Activated gamma-delta T cell (primary cell): Measurements from ENCODE around the gene CARD10.
"Not testable (repeated sequence)": the region's sequence is repeated elsewhere in the genome, so short reads cannot be mapped to it uniquely, and the experiment has no call there.

Experiments used
- DNase-seq: peaks from one replicate; lab custom pipeline; 2025; lab: John Stamatoyannopoulos, UW

Gene CARD10

DNA sequence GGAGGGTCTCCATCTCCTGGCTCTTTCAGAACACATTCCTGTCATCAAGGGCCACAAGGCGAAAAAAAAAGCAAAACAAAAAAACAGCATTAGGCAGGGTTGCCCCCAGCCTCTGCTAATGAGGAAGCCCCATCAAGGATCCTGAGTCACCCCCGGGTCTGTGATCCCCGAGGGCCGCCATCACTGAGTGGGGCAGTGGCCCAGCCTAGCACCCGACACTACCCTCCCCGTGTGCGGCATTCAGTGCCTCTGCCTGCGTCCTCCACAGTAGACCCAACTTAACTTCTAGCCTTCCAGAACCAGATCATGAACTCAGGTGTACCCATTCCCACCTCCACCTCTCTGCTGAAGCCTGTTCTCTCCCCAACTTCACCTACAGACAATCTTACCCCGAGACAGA, 34.5 kb upstream of the CARD10 start:
- no peak for DNase-seq

DNA sequence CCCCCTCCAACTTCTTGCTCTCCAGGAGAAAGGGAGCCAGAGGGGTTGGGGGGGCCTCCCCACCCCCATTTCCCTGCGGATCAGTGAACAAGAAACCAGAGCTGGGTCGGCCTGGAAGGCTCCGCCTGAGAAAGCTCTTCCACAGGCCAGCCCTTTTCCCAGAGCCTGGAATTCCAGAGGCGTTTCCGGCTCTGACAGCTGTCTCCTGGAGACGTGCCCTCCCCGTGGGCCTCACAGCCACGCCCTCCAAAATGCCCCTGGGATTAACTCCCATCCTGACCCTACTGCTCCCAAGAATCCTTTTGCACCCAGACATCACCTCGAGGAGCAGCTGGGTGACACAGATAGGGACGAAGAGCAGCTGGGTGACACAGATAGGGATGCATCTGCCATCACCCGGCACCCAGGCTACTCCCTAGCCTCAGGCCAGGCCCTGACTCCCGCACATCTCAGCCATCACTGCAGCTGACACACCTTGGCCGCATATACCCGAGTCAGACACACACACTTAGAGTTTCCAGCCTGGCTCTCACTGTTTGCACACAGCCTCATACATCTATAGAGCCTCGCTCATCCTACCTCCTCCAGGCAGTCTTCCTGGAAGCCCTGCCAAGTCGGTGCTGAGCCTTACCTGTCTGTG, 33.4 kb upstream of the CARD10 start:
- DNase-seq = no peak

DNA sequence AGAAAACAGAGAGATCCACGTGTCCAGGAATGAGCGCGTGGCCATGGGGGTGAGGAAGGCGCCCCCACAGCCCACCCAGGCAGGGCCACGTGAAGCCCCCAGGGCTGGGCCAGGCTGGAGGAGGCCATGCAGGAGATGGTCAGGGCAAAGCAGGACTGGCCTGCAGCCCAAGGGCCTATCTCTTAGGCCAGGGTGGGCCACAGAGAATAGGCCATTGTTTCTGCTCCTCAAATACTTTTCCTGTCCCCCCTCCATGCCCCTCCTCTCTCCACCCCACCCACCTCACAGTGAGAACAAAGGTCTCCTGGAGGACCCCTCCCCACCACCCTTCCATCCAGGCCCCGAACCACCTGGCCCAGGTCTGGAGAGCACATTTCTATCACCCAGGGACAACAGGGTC, 32.8 kb upstream of the CARD10 start:
- DNase-seq = no peak

DNA sequence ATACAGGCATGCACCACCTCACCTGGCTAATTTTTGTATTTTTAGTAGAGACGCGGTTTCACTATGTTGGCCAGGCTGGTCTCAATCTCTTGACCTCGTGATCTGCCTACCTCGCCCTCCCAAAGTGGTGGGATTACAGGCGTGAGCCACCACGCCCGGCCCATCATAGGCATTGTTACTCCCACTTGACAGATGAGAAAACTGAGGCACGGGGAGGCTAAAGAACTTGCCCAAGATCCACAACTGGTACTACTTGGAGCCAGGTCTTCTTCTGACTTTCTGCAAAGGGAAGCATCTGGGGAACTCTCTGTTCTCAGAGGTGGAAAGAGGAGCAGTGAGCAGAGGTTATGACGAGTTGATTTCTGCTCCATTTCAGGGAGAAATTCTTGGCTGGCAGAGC, 31.7 kb upstream of the CARD10 start:
- DNase-seq = not testable (repeated sequence)

DNA sequence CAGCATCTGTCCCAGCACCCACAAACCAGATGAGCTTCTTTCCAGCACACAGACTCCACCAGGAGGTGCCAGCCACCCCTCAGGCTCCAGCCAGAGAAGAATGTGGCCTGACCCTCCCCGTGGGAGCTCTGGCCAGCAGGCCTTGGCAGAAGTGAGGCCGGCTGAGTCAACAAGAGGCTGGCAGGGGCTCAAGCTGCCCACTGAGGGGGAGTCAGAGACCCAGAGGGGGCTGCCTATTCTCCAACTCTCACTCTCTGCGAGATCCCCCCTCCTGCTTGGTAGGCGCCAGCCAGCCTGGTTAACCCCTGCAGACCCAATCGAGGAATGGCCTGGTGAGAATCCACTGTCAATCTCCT, 30.5 kb upstream of the CARD10 start:
- DNase-seq = no peak

DNA sequence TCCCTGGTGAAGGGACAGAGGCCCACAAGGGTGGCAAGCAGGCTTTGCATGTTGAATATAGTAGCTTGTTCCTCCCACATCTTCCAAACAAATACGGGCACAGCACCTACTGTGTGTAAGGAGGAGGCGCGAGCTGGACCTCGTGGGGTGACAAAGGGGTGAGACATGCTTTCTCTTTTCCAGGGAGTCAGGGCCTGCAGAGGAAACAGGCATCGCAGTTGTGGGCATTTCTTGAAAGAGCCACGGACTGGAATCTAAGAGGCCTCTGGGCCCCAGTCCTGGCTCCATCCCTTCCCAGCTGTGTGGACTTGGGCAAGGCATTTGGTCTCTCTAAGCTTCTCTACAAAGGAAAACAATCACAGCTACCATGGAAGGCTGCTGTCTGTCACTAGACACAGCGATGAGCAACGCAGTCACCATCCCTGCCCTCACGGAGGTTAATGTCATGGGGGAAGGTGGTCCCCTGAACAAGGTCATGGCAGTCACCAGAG, 28.1 kb upstream of the CARD10 start:
- DNase-seq = no peak

DNA sequence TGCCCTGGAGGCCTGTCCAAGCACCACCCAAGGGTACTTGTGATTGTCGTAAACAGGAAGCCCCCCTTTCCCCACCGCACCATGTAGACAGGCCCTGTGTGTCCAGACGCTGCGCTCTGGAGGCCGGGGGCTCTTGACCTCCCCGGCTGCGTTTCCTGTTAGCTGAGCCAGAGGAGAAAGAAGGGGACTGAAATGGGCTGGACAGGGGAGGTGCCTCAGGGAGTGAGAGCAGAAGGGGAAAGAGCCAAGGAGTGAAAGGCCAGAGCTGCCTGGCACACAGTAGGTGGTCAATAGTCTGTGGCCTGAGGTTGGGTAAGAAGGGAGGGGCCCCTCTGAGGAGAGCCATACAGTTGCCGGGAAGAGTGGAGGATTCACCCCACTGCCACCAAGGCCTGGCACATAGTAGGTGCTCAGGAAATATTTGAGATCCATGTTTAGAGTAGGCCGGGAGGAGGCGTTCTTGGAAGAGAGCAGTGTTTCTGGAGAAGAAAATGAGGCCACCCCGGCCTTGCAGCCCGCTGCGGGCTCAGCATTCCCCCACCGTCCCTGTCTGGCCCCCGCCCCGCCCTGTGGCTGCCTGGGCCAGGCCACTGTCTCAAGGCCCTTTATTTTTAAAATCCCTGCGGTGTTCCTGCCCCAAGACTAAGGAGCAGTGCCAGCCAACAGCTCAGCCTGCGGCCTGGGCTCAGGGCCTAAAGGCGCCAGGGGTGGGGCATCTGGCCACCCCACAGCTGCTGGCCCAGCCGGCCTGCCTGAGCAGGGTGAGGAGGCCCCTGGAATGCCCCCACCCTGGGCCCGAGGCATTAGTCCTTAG, 27.4 kb upstream of the CARD10 start:
- no peak for DNase-seq

DNA sequence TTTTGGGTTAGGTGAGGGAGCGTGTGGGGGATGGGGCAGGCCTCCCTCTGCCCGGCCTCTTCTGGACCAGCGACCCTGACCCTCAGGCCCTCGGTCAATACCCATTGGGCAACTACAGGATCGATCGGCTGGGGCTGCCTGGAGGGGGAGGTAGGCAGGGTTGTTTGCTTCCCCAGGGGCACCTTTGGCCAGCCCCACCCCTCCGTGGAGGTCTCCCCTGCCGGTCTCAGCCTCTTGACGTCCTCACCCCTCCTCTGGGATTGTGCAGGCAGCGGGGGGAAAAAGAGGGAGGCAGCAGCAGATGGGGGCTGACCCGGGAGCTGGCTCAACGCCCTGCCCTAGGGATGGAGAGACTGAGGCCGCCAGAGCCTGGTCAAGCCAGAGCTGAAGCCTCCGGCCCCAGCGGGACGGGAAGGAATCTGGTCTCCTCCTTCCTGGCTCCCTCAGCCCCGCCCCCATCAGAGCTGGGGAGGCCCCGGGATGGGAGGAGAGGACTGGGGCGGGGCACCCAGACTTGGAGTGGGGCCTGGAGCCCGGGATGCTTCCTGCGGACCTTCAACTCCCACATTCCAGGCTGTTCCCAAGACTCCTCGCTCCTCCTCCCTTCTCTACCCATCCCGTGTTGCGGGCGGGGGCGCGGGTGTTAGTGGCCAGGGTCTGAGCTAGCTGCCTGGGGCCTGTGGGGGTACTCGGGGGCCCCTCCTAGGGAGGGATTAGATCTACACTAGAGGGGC, 26.7 kb upstream of the CARD10 start:
- DNase-seq = no peak

DNA sequence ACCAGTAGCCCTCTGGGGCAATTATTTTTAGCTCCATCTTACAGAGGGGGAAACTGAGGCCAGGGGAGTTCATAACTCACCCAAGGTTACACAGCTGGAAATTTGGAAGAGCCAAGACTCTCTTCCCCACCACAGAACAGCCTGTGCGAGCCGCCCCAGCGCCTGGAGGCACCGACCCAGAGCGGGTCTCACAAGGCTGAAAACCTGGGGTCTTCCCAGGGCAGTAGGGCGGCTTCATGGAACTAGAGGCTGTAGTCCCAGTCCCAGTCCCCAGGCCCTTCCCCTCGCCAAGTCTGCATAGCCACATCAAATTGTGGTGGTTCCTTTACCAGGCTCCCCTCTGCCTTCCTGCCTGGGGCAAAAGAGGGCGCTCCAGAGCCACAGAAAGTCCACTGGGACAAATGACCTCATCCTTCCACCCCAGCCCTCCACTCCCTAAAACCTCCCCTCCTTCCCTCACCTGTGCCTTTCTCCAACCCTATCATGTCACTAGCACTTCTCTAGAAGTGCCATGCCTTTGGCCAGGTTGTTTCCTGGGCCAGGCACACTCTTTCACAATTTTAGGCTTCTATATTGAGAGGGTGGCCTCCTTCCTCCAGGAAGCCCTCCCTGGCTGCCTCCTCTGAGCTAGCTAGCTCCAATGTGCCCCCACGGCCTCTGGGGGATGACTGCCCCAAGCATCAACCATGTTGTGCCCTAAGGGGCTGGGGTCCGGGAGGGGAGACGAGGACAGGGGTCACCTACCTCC, 25.9 kb upstream of the CARD10 start:
- DNase-seq = no peak

DNA sequence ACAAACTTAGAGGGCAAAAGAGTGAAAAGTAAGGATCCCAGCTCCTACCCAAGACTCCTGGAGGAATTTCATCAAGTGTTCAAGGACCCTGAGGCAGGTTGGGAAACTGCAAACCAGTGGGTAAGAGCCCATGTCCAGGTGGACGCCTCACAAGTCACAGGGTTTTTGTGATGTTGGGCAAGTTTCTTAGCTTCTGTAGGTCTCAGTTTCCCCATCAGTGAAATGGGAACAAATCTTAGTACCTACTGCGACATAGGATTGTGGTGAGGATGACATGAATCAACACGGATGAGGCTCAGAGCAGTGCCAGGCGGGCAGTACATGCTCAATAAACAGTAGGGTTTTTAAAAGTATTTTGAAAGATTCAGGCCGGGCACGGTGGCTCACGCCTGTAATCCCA, 23.7 kb upstream of the CARD10 start:
- DNase-seq = no peak

DNA sequence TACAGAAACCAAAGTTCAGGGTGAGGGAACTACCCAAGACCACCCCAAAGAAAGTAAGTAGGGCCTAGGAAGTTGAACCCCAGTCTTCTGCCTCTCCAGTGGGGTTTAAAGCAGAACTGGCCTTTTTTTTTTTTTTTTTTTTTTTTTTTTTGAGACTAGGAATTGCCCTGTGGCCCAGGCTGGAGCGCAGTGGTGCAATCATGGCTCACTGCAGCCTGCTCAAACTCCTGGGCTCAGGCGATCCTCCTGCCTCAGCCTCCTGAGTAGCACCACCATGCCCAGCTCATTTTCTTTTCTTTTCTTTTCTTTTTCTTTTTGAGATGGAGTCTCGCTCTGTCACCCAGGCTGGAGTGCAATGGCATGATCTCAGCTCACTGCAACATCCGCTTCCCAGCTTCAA, 23.2 kb upstream of the CARD10 start:
- not testable (repeated sequence) for DNase-seq

DNA sequence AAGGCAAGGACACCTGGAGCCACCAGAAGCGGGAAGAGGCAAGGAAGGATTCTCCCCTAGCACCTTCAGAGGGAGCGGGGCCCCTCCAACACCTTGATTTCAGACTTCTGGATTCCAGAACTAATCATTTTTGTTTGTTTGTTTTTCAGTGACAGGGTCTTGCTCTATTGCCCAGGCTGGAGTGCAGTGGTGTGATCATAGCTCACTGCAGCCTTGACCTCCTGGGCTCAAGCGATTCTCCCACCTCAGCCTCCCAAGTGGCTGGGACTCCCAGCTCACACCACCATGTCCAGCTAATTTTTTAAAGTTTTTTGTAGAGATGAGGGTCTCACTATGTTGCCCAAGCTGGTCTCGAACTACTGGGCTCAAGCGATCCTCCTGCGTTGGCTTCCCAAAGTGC, 20.6 kb upstream of the CARD10 start:
- not testable (repeated sequence) for DNase-seq

DNA sequence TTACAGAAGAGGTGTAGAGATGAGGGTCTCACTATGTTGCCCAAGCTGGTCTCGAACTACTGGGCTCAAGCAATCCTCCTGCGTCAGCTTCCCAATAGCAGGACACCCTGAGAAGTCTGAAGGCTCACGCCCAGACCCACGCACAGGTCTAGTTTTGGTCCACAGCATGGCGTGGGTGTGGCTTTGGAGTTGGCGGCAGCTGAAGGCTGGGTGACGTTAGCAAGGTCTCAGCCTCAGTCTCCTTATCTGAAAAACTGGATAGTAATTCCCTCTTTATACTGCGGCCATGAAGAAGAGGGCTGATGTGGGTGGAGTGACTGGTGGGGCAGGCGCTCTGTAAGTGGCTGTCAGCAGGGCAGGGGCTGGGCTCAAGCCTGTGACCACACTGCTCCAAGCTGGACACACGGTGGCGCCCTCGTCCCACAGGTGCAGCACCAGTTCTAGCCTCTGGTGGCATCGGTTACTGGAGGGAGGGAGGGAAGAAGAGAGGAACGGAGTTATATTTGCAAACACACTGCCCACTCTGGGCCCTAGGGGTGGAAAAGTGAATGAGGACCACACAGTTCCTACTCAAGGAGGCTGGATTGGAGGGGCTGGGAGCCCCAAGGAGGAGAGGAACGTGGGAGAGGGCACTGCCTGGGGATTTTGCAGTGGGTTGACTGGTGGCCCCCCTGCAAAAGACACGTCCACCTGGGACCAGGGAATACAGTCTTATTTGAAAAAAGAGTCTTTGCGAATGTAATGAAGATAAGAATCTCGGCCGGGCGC, 19.6 kb upstream of the CARD10 start:
- DNase-seq = peak; percentile 68

DNA sequence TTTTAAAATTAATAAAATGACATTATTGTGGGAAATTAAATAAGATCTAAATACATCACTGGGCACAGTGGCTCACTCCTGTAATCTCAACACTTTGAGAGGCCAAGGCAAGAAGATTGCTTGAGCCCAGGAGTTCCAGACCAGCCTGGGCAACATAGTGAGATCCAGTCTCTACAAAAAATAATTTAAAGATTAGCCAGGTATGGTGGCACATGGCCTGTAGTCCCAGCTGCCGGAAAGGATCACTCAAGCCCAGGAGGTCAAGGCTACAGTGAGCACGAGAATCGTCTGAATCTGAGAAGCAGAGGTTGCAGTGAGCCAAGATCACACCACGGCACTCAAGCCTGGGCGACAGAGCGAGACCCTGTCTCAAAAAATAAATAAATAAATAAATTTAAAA, 15.9 kb upstream of the CARD10 start:
- DNase-seq = no peak

DNA sequence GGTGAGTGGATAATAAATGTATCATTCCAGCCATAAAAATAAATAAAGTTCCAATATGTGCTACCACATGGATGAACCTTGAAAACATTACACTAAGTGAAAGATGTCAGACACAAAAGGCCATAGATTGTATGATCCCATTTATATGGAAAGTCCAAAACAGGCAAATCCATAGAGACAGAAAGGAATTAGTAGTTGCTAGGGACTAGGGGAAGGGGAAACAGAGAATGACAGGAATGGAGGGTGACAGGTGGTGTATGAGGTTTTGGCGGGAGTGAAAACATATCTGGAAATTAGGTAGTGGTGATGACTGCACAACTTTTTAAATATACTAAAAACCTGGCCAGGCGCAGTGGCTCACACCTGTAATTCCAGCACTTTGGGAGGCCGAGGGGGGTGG, 15.2 kb upstream of the CARD10 start:
- DNase-seq = no peak

DNA sequence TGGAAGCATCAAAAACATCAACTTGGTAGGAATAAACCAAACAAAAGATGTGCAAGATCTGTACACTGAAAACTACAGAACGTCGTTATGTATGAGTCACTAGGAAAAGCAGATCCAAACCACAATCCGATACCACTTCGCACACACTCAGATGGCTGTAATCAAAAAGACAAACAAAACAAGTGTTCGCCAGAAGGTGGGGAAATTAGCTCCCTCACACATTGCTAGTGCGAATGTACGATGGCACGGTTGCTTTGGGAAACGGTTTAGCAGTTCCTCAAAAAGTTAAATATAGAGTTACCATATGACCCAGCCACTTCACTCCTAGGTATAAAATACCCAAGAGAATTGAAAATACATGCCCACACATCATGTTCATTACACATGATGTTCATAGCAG, 14.8 kb upstream of the CARD10 start:
- no peak for DNase-seq

DNA sequence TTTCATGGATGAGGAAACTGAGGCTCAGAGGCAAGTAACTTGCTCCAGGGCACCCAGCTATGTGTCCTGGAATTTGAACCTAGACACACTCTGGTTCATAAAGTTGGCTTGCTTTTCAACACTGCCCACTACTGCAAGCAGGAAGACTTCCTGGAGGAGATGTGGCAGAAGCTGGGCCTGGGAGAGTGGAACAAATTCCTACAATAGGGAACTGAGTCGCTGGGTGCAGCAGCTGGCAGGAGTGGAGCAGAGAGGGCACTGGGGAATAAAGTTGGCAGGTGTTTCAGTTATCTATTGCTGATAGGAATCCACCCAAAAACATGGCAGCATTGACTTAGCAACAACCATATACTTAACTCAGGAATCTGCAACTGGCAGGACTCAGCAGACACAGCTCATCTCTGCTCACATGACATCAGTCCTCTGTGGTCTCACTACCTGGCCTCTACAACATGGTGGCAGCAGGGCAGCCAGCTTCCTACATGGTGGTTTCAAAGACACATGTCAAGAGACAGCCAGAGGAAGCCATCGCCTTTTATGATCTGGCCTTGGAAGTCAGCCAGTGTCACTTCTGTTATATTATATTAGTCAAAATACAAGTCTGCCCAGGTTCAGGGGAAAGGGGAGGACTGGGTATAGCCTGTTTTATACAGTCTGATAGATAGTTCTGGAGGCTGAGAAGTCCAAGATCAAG, 10.6 kb upstream of the CARD10 start:
- DNase-seq = no peak

DNA sequence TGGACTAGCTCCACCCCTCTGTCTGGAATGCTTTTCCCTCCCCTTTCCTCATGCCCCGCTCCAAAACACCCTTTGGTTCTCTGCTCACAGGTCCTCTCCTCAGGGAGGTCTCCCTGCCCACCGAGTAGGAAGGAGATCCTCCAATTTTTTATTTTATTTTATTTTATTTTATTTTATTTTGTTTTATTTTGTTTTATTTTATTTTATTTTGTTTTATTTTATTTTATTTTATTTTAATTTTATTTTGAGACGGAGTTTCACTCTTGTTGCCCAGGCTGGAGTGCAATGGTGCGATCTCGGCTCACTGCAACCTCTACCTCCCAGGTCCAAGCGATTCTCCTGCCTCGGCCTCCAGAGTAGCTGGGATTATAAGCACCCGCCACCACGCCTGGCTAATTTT, 8.7 kb upstream of the CARD10 start:
- DNase-seq = not testable (repeated sequence)

DNA sequence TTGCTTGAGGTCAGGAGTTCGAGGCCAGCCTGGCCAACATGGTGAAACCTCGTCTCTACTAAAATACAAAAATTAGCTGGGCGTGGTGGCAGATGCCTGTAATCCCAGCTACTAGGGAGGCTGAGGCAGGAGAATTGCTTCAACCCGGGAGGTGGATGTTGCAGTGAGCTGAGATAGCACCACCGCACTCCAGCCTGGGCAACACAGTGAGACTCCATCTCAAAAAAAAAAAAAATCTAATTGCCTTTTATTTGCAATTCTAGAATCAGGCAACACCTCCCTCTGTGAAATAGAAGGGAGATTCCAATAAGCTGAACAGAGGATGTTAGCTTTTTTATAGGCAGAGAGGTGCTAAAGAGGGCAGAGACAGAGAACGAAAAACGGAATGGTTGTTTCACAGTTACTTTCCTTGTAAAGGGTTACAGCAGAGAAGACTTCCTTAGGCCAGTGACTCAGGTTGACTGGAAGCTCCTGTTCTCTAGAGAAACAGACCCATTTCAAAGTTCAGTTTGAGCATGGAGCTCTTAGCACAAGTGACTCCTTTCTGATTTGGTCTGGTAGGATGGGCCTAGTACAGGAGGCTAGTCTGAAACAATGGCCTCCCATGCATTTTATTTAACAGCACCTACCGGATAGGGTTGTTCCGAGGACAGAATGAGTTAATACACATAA, 8.0 kb upstream of the CARD10 start:
- not testable (repeated sequence) for DNase-seq

DNA sequence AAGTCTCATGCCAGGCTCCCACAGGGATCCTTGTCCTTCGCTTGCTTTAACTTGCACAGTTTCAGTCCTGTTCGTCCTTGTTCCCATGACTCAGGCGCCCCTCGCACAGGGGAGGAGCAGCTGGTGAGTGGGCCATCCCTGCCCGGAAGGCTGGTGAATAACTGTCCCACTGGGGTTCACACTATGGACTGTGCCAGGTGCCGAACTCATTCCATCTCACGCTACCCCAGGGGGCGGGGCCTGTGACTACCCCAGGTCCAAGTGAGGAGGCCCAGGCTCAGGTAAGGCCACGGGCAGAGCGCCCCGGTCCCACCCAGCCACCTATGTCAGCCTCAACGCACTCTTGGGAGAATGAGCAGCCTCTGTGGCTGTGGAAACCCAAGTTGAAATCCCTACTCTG, 7.2 kb upstream of the CARD10 start:
- DNase-seq = no peak
